ENCODE results near the gene SARDH. TPM values are rescaled to one million over a fixed set of nuclear protein-coding genes. Genes with fewer than 3 reads are reported as not detected.

Gene SARDH
- total RNA-seq, 4 donors from 2014 or later: 0.39 to 2.9 (median 0.51) TPM

- Histone ChIP-seq H3K9me3 (no peaks in the 10 kb centered on the region), H3K4me1 (peaks cover 8 to 21% (median 14%) of the 10 kb centered on the region in 4 donors), H3K4me3 (no peak overlapping the region), H3K36me3 (no peaks in the 10 kb centered on the region), H3K27me3 (peaks cover 0 to 36% (median 0%) of the 10 kb centered on the region in 4 donors), H3K27ac (replicated peaks in 1 of 4) (no peak overlapping the region)
- WGBS: 97% methylated on average over 6 of the region's 6 CpGs
- intact Hi-C loops (cut with DNase I): no loop called here
- TF ChIP-seq EP300 (IDR thresholded peaks at IDR 0.05): no peak
- no peak for TF ChIP-seq POLR2AphosphoS5 (IDR thresholded peaks at IDR 0.05)
- no peak for TF ChIP-seq POLR2A (IDR thresholded peaks at IDR 0.05; ENCODE audit: low read depth)
- no peak for TF ChIP-seq CTCF (IDR thresholded peaks at IDR 0.05)
- no peak for DNase-seq (ENCODE audit: extremely low spot score)
Measured at GRCh38 chr9:133699546-133699945, 38.6 kb downstream of the SARDH start.

DNA sequence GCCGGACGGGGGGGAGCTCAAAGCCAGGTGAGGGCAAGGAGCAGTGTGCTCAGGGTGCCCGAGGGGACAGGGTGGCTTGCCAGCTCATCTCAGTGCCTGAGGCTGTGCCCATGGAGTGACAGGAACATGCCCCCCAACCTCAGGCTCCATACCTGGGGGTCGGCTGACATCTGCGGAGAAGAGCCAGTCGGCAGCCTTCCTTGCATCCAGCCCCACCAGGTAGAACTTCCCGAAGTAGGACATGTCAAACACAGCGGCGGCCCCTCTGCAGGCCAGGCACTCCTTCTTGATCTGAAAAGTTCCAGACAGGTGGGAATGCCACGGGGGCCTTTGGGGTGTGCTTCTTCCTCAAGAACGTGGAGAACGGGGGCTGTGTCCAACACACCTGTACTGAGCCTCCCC lies 42.1 kb downstream of the SARDH start:
- Histone ChIP-seq H3K36me3 (no peaks in the 10 kb centered on the region), H3K27me3 (peaks cover 0 to 15% (median 0%) of the 10 kb centered on the region in 4 donors), H3K27ac (replicated peaks in 1 of 4) (no peak overlapping the region), H3K9me3 (no peaks in the 10 kb centered on the region), H3K4me1 (no peaks in the 10 kb centered on the region), H3K4me3 (no peak overlapping the region)
- intact Hi-C loops (cut with DNase I): no loop called here
- 86% methylated on average over 9 of the region's 12 CpGs for WGBS
- TF ChIP-seq POLR2AphosphoS5 (IDR thresholded peaks at IDR 0.05) (no peak), POLR2A (IDR thresholded peaks at IDR 0.05; ENCODE audit: low read depth) (no peak), EP300 (IDR thresholded peaks at IDR 0.05) (no peak), CTCF (IDR thresholded peaks at IDR 0.05) (no peak)
- no peak for DNase-seq (ENCODE audit: extremely low spot score)

GRCh38 chr9:133694686-133695085 lies 43.5 kb downstream of the SARDH start:
- no peak for DNase-seq (ENCODE audit: extremely low spot score)
- Histone ChIP-seq H3K4me3 (no peak overlapping the region), H3K4me1 (no peaks in the 10 kb centered on the region), H3K9me3 (no peaks in the 10 kb centered on the region), H3K36me3 (no peaks in the 10 kb centered on the region), H3K27ac (replicated peaks in 1 of 4) (no peak overlapping the region), H3K27me3 (peaks cover 0 to 13% (median 0%) of the 10 kb centered on the region in 4 donors)
- intact Hi-C loops (cut with DNase I): no loop called here
- TF ChIP-seq CTCF (IDR thresholded peaks at IDR 0.05): no peak
- TF ChIP-seq POLR2AphosphoS5 (IDR thresholded peaks at IDR 0.05): no peak
- no peak for TF ChIP-seq EP300 (IDR thresholded peaks at IDR 0.05)
- TF ChIP-seq POLR2A (IDR thresholded peaks at IDR 0.05; ENCODE audit: low read depth): no peak
- 96% methylated on average over 3 of the region's 3 CpGs for WGBS

DNA sequence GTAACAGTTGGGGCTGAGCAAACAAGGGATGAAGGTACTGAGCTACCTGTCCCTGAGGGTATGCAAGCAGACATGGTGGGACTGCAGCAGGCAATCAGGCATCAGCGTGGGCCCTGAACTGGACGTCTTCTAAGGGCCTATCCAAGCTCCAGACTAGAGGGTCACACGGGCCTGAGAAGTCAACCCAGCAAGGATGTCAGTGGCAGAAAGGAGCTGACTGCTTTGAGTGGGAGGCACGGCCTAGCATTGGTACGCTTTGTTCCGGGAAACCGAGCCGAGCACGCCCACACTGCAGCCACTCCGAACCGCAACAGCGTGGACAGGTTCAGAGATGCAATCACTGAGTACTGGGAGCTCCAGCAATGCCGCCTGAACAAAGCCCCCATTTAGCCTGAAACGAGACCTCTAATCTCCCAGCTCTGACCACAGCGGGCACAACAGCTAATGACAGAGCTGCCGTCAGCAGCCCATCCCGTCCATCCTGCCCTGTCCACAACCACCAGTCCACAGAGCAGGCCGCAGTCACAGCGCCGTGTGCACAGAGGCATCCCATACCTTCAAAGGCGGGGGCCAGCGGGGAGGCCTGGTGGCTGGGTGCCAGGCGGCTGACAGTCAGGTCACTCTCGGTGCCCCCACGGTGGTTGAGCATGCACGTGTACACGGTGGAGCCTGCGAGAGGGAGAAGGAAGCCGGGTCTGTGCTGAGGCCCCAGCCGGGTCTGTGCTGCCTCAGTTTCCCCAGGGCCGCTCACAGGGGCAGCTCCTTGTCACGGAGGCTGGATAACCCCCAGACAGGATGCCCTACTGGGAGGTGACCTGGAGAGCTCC lies 44.2 kb downstream of the SARDH start:
- Histone ChIP-seq H3K27me3 (peaks cover 0 to 13% (median 0%) of the 10 kb centered on the region in 4 donors), H3K27ac (replicated peaks in 1 of 4) (no peak overlapping the region), H3K4me1 (no peaks in the 10 kb centered on the region), H3K4me3 (no peak overlapping the region), H3K36me3 (no peaks in the 10 kb centered on the region), H3K9me3 (no peaks in the 10 kb centered on the region)
- intact Hi-C loops (cut with DNase I): no loop called here
- TF ChIP-seq EP300 (IDR thresholded peaks at IDR 0.05) (no peak), POLR2AphosphoS5 (IDR thresholded peaks at IDR 0.05) (no peak), POLR2A (IDR thresholded peaks at IDR 0.05; ENCODE audit: low read depth) (no peak), CTCF (IDR thresholded peaks at IDR 0.05) (no peak)
- 88% methylated on average over 23 of the region's 32 CpGs for WGBS
- DNase-seq (ENCODE audit: extremely low spot score): no peak

All from esophagus muscularis mucosa (tissue), 4 donors.